A549 (cell line): ENCODE data around the gene PHF21B. TPM values are rescaled to one million over a fixed set of nuclear protein-coding genes. Genes with fewer than 3 reads are reported as not detected.

ENCODE experiments used
- ATAC-seq, 2 experiments: fragments of 200-7000 bp in 1 of 2; fragments of >200 bp in 1 of 2; cut with Nextera tagmentation in 1 of 2; cut with Tn5 transposase in 1 of 2; 3 replicates each; pipeline versions ENCODE4 v1.8.0 to v1.9.1; 2018 to 2020; ENCODE audit warnings: mild to moderate bottlenecking in 1 of 2, moderate library complexity in 1 of 2
- CTCF ChIA-PET: fragments of 300-600 bp; sonication (Branson Sonifier 250); formaldehyde crosslinking; extraction: SDS; loops from one replicate; lab custom pipeline; 2021; ENCODE audit warnings: antibody characterized with exemption, inconsistent platforms; lab: Yijun Ruan, JAX
- POLR2A ChIA-PET: fragments of 350-600 bp; formaldehyde crosslinking; extraction: SDS; loops from one replicate; lab custom pipeline; 2021; ENCODE audit warnings: antibody characterized with exemption, inconsistent platforms; lab: Yijun Ruan, JAX
- DNase-seq, 2 experiments: peaks; one replicate each; pipeline versions ENCODE4 v3.0.0 to v3.0.0-alpha.2; 2011 to 2016; ENCODE audit warnings: low read depth in 1 of 2, low spot score in 1 of 2
- FAIRE-seq: peaks from 2 replicates; lab custom pipeline; 2011; peaks lifted over from hg19 to GRCh38; lab: Jason Lieb, UNC
- H3K27ac ChIP-seq, 2 experiments: fragments of >200 bp; sonication (Bioruptor Twin); formaldehyde crosslinking; 3 replicates each; pipeline ENCODE4 v1.5.1; 2016 to 2017
- H3K4me1 ChIP-seq: fragments of >200 bp; sonication (Bioruptor Twin); formaldehyde crosslinking; 3 replicates; pipeline ENCODE4 v1.6.1; 2016
- H3K4me2 ChIP-seq: fragments of >200 bp; sonication (Bioruptor Twin); formaldehyde crosslinking; 3 replicates; pipeline ENCODE4 v1.6.1; 2016
- H3K4me3 ChIP-seq: fragments of >200 bp; sonication (Bioruptor Twin); formaldehyde crosslinking; 3 replicates; pipeline ENCODE4 v1.5.1; 2016
- H3K9me3 ChIP-seq: fragments of >200 bp; sonication (Bioruptor Twin); formaldehyde crosslinking; 3 replicates; pipeline ENCODE4 v1.6.1; 2016
- CTCF ChIP-seq: fragments of >200 bp; sonication (Bioruptor Twin); formaldehyde crosslinking; IDR thresholded peaks from 3 replicates; pipeline ENCODE4 v1.5.1; 2016
- EHF ChIP-seq: fragments of 250-450 bp; sonication (Bioruptor Pico); IDR thresholded peaks from 2 replicates; pipeline ENCODE4 v1.5.0; 2020; ENCODE audit warnings: mild to moderate bottlenecking
- EHMT2 ChIP-seq: fragments of 200-600 bp; sonication (generic); IDR thresholded peaks from 2 replicates; pipeline ENCODE4 v1.6.1; 2016; ENCODE audit warnings: antibody characterized with exemption, low read depth, mild to moderate bottlenecking, moderate library complexity
- ESRRA ChIP-seq: fragments of 150-350 bp; IDR thresholded peaks from 2 replicates; pipeline ENCODE4 v1.6.1; 2014; ENCODE audit warnings: mild to moderate bottlenecking, low read length, borderline replicate concordance
- FOSB ChIP-seq: fragments of 250-450 bp; sonication (Bioruptor Pico); IDR thresholded peaks from 2 replicates; pipeline ENCODE4 v1.5.0; 2020; ENCODE audit warnings: mild to moderate bottlenecking, moderate library complexity
- GATA3 ChIP-seq: IDR thresholded peaks from 2 replicates; pipeline ENCODE4 v1.6.1; 2012; ENCODE audit warnings: borderline replicate concordance
- MAX ChIP-seq: IDR thresholded peaks from 2 replicates; pipeline ENCODE4 v1.6.1; 2012
- MAZ ChIP-seq: fragments of 150-350 bp; IDR thresholded peaks from 2 replicates; pipeline ENCODE4 v1.6.1; 2014; ENCODE audit warnings: antibody characterized with exemption, low read depth, low read length, borderline replicate concordance
- MYC ChIP-seq: IDR thresholded peaks from 2 replicates; pipeline ENCODE4 v1.6.1; 2012; ENCODE audit warnings: mild to moderate bottlenecking, inconsistent platforms, low read length, improper control_type of control experiment, borderline replicate concordance
- NPAS2 ChIP-seq: fragments of 250-450 bp; sonication (Bioruptor Pico); IDR thresholded peaks from 2 replicates; pipeline ENCODE4 v1.8.0; 2022; ENCODE audit warnings: mild to moderate bottlenecking, moderate library complexity, borderline replicate concordance
- NR3C1 ChIP-seq: fragments of >200 bp; sonication (Bioruptor Twin); formaldehyde crosslinking; IDR thresholded peaks from 3 replicates; pipeline ENCODE4 v1.6.1; 2017
- PBX3 ChIP-seq: IDR thresholded peaks from 2 replicates; pipeline ENCODE4 v1.6.1; 2012
- PHF8 ChIP-seq: fragments of 200-600 bp; sonication (generic); IDR thresholded peaks from 2 replicates; pipeline ENCODE4 v1.6.1; 2016; ENCODE audit warnings: low read depth, mild to moderate bottlenecking, antibody characterized with exemption, moderate library complexity, borderline replicate concordance
- RARB ChIP-seq: fragments of 250-450 bp; sonication (Bioruptor Pico); IDR thresholded peaks from 2 replicates; pipeline ENCODE4 v1.8.0; 2021; ENCODE audit warnings: mild to moderate bottlenecking, moderate library complexity
- RNF2 ChIP-seq: fragments of 200-600 bp; sonication (generic); IDR thresholded peaks from 2 replicates; pipeline ENCODE4 v1.6.1; 2016; ENCODE audit warnings: low read depth, mild to moderate bottlenecking, antibody characterized with exemption, moderate library complexity, borderline replicate concordance
- TP53 ChIP-seq: fragments of 250-450 bp; sonication (Bioruptor Pico); IDR thresholded peaks from 2 replicates; pipeline ENCODE4 v1.5.0; 2021; ENCODE audit warnings: mild to moderate bottlenecking, moderate library complexity
- ZC3H11A ChIP-seq: fragments of 450-650 bp; IDR thresholded peaks from 2 replicates; pipeline ENCODE4 v1.6.1; 2014; ENCODE audit warnings: antibody characterized with exemption, mild to moderate bottlenecking
- WGBS: methylation state at CpG from one replicate; pipeline ENCODE4 v1.1.6; 2017; ENCODE audit errors: missing lambda C conversion rate; 5-methylcytosine and 5-hydroxymethylcytosine counted together
- polyA plus RNA-seq, 4 experiments: library from polyadenylated mRNA; depleted of rRNA in 3 of 4; stranded (reverse); fragments of >200 nt; fragmentation: RNase III in 1 of 4; extraction: RNeasy Plus Mini Kit Qiagen cat#74134 plus additional on column Dnase treatment in 1 of 4; gene quantifications; 2 replicates in 3 of 4; 3 replicates in 1 of 4; pipeline ENCODE4 v1.2.3, GENCODE V29; 2011 to 2017
- TF ChIP-seq, protein P1 (sequence below): fragments of 250-450 bp; sonication (Bioruptor Pico); IDR thresholded peaks from 2 replicates; pipeline ENCODE4 v1.5.0; 2021; ENCODE audit warnings: mild to moderate bottlenecking, moderate library complexity, borderline replicate concordance

The PHF21B gene
- polyA plus RNA-seq, 2 of the 4 experiments (the other 2 are of a cell fraction) = 0.50 to 0.70 TPM

- Histone ChIP-seq H3K4me1 (no peaks in the 10 kb centered on the region), H3K4me3 (no peak overlapping the region), H3K9me3 (no peaks in the 10 kb centered on the region), H3K27ac (no peak overlapping the region), H3K4me2 (no peak overlapping the region)
- no peak for FAIRE-seq
- no peak for DNase-seq
- no peak for ATAC-seq
- no peak for TF ChIP-seq RNF2
- TF ChIP-seq, protein P1, sequence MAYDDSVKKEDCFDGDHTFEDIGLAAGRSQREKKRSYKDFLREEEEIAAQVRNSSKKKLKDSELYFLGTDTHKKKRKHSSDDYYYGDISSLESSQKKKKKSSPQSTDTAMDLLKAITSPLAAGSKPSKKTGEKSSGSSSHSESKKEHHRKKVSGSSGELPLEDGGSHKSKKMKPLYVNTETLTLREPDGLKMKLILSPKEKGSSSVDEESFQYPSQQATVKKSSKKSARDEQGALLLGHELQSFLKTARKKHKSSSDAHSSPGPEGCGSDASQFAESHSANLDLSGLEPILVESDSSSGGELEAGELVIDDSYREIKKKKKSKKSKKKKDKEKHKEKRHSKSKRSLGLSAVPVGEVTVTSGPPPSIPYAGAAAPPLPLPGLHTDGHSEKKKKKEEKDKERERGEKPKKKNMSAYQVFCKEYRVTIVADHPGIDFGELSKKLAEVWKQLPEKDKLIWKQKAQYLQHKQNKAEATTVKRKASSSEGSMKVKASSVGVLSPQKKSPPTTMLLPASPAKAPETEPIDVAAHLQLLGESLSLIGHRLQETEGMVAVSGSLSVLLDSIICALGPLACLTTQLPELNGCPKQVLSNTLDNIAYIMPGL (CRISPR knock-in tag) = no peak
- no peak for TF ChIP-seq MYC
- TF ChIP-seq MAZ = no peak
- TF ChIP-seq NR3C1 = no peak
- TF ChIP-seq GATA3 = no peak
- no peak for TF ChIP-seq MAX
- TF ChIP-seq CTCF = no peak
- no peak for TF ChIP-seq TP53
- no peak for TF ChIP-seq FOSB (CRISPR knock-in tag)
- no peak for TF ChIP-seq NPAS2 (CRISPR knock-in tag)
- TF ChIP-seq PBX3 = no peak
- POLR2A ChIA-PET = no interaction called here
- WGBS = 90% methylated on average over 12 of the region's 26 CpGs
- CTCF ChIA-PET = no interaction called here
These were observed 127.4 kb downstream of the PHF21B start for GRCh38 chr22:44882226-44882905.

DNA sequence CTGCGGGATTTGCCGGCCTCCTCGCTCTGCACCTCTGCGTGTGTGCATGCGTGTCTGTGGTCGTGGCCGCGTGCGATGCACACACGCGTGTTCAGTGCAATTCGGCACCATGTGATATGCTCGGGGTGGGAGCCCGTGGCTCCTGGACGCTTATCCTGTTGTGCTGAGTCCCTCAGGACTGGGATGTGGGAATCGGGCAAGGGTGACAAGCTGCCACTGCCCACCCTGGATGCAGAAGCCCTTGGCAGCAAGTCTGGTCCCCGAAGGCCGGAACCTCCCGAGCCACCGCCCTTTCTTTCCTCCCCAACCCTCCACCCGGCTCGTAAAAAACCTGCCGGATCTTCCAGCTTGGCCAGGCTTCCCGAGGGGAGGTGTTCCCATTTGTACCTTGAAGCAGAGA, 128.2 kb downstream of the PHF21B start:
- 69% methylated on average over 17 of the region's 24 CpGs for WGBS
- H3K9me3 ChIP-seq = no peaks in the 10 kb centered on the region
- ATAC-seq (no peak), FAIRE-seq (no peak), DNase-seq (no peak)
- no peak overlapping the region for H3K4me3 ChIP-seq
- CTCF ChIA-PET = no interaction called here
- H3K4me1 ChIP-seq = no peaks in the 10 kb centered on the region
- POLR2A ChIA-PET = no interaction called here
- TF ChIP-seq PHF8 (no peak), EHMT2 (no peak), EHF (CRISPR knock-in tag) (no peak), RARB (CRISPR knock-in tag) (no peak)
- no peak overlapping the region for H3K27ac ChIP-seq
- no peak overlapping the region for H3K4me2 ChIP-seq

- no peak for FAIRE-seq
- CTCF ChIA-PET = interaction anchor here (2.1 kb wide), 1 partner anchor 60 kb away, joined by 5 read pairs; no protein-coding TSS in a partner anchor
- ATAC-seq = no peak; a peak in 1 of 6 replicates
These were observed 129.1 kb downstream of the PHF21B start for GRCh38 chr22:44880610-44881290.

More at GRCh38 chr22:44880610-44881290, 129.1 kb downstream of the PHF21B start:
- WGBS = 74% methylated on average over 14 of the region's 19 CpGs
- no peak for TF ChIP-seq ESRRA
- no peak for TF ChIP-seq ZC3H11A
- H3K9me3 ChIP-seq = no peaks in the 10 kb centered on the region
- no peaks in the 10 kb centered on the region for H3K4me1 ChIP-seq
- no peak for DNase-seq
- no peak overlapping the region for H3K4me2 ChIP-seq
- no peak overlapping the region for H3K4me3 ChIP-seq
- POLR2A ChIA-PET = no interaction called here
- no peak overlapping the region for H3K27ac ChIP-seq
